Kidney (tissue), 14 donors: ENCODE data around the gene STX11. TPM values are rescaled to one million over a fixed set of nuclear protein-coding genes. Genes with fewer than 3 reads are reported as not detected.
"Not testable (repeated sequence)": the region's sequence is repeated elsewhere in the genome, so short reads cannot be mapped to it uniquely, and the experiment has no call there.

Experiments
- DNase-seq, 5 donors: peaks; one replicate each; pipeline ENCODE4 v3.0.0-alpha.2; 2013 to 2020
- FAIRE-seq: peaks from 2 replicates; lab custom pipeline; 2012; peaks lifted over from hg19 to GRCh38; lab: Jason Lieb, UNC
- H3K27ac ChIP-seq, 2 donors: one replicate each; pipeline ENCODE4 v1.7.0; 2013; ENCODE audit warnings: low read depth in 2 of 2, low read length in 2 of 2, inconsistent platforms in 1 of 2
- H3K27me3 ChIP-seq: one replicate; pipeline ENCODE4 v1.7.1; 2013; ENCODE audit warnings: low read length, inconsistent platforms; ENCODE audit not compliant: control insufficient read depth, insufficient read depth
- H3K36me3 ChIP-seq, 3 donors: one replicate each; pipeline versions ENCODE4 v1.7.0 to v1.7.1; 2013; ENCODE audit warnings: low read length in 3 of 3, control low read depth in 1 of 3, inconsistent platforms in 1 of 3; ENCODE audit not compliant: insufficient read depth in 3 of 3, control insufficient read depth in 2 of 3
- H3K4me1 ChIP-seq, 3 donors: one replicate each; pipeline versions ENCODE4 v1.7.0 to v1.7.1; 2013; ENCODE audit warnings: low read length in 3 of 3, inconsistent platforms in 1 of 3, low read depth in 1 of 3; ENCODE audit not compliant: control insufficient read depth in 2 of 3, insufficient read depth in 2 of 3
- H3K4me3 ChIP-seq, 3 donors: one replicate each; pipeline versions ENCODE4 v1.7.0 to v1.8.1; 2013; ENCODE audit warnings: low read length in 3 of 3, control low read depth in 1 of 3, inconsistent platforms in 1 of 3
- H3K9ac ChIP-seq, 3 donors: one replicate each; pipeline versions ENCODE4 v1.7.0 to v1.7.1; 2013; ENCODE audit warnings: low read length in 3 of 3, control low read depth in 1 of 3, inconsistent platforms in 1 of 3
- H3K9me3 ChIP-seq, 3 donors: one replicate each; pipeline versions ENCODE4 v1.7.0 to v1.7.1; 2013; ENCODE audit warnings: low read length in 3 of 3, control low read depth in 1 of 3, inconsistent platforms in 1 of 3; ENCODE audit not compliant: control insufficient read depth in 2 of 3, insufficient read depth in 1 of 3
- CTCF ChIP-seq: IDR thresholded peaks from 3 replicates; pipeline ENCODE4 v1.5.1; 2012; ENCODE audit warnings: mild to moderate bottlenecking, moderate library complexity, borderline replicate concordance; ENCODE audit not compliant: insufficient read depth; ENCODE audit errors: extremely low read depth
- intact Hi-C: fragments of 100-400 bp; cut with DNase I; formaldehyde crosslinking; loops from one replicate; pipeline ENCODE4 v1.11.1; 2022
- polyA plus RNA-seq: library from polyadenylated mRNA; stranded (reverse); fragments of 350-450 nt; fragmentation: Illumina TruSeq; extraction: RNeasy Lipid Tissue Mini Kit (QIAGEN cat#74804); gene quantifications from one replicate; pipeline ENCODE4 v1.2.3, GENCODE V29; 2014; ENCODE audit warnings: low read depth, low replicate concordance; ENCODE audit not compliant: insufficient read depth
- total RNA-seq: library from RNA; stranded (reverse); fragmentation: NEBNext Ultra II Directional; extraction: Animal tissue kit (Norgen Biotek cat#: 25700); gene quantifications from one replicate; pipeline ENCODE4 v1.2.1, GENCODE V29; 2021
- donor health status: control.
- donor health status: control.
- donor health status: control.
- donor health status: control.
- donor health status: control.
- donor health status: DM: yes; HTN: yes; CAD: no.
- donor health status: Normal renal cell carcinoma (clear cell type).

The STX11 gene
- total and polyA plus RNA-seq, 2 donors from 2014 or later = 2.0 to 6.7 TPM

- no peak overlapping the region for H3K4me3 ChIP-seq
- no peaks in the 10 kb centered on the region for H3K27me3 ChIP-seq
- H3K9me3 ChIP-seq = no peaks in the 10 kb centered on the region
- DNase-seq (no peak), FAIRE-seq (no peak)
- no peaks in the 10 kb centered on the region for H3K4me1 ChIP-seq
- intact Hi-C loops = no loop called here
- H3K27ac ChIP-seq = no peak overlapping the region
- TF ChIP-seq CTCF = no peak
- H3K9ac ChIP-seq = no peak overlapping the region
- H3K36me3 ChIP-seq = no peaks in the 10 kb centered on the region
Observed at GRCh38 chr6:144178323-144178722, 28.0 kb downstream of the STX11 start.

DNA sequence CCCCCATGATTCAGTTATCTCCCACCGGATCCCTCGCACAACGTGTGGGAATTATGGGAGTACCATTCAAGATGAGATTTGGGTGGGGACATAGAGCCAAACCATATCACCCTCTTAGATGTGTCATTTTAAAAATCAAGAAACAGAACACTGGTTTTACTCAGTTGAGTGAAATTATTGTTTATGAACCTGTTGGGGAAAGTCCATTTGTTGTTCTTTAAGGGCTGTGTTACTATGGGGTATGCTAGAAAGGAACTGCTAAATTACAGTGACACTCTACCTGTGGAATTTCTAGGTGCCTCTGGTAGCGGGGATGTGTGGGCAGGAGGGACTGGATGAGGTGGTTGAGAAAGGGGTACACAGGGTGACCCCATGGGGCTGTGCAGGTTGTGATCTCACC, 28.9 kb downstream of the STX11 start:
- Histone ChIP-seq H3K4me1 (no peaks in the 10 kb centered on the region), H3K27me3 (no peaks in the 10 kb centered on the region), H3K4me3 (no peak overlapping the region), H3K9me3 (no peaks in the 10 kb centered on the region), H3K27ac (no peak overlapping the region), H3K9ac (no peak overlapping the region), H3K36me3 (no peaks in the 10 kb centered on the region)
- no peak for DNase-seq
- TF ChIP-seq CTCF = no peak
- intact Hi-C loops = no loop called here
- FAIRE-seq = no peak

- Histone ChIP-seq H3K9ac (no peak overlapping the region), H3K27me3 (no peaks in the 10 kb centered on the region), H3K27ac (no peak overlapping the region), H3K36me3 (no peaks in the 10 kb centered on the region), H3K9me3 (no peaks in the 10 kb centered on the region), H3K4me1 (no peaks in the 10 kb centered on the region), H3K4me3 (no peak overlapping the region)
- DNase-seq = no peak
- TF ChIP-seq CTCF = no peak
- intact Hi-C loops = no loop called here
- no peak for FAIRE-seq
Observed at GRCh38 chr6:144179828-144180227, 29.5 kb downstream of the STX11 start.

- H3K9me3 ChIP-seq, H3K4me3 ChIP-seq, intact Hi-C loops, H3K9ac ChIP-seq, H3K36me3 ChIP-seq, H3K4me1 ChIP-seq, H3K27ac ChIP-seq, H3K27me3 ChIP-seq, FAIRE-seq, DNase-seq: not testable (repeated sequence)
Observed at GRCh38 chr6:144180354-144180753, 30.0 kb downstream of the STX11 start.
